Panc1 (cell line): ENCODE results near the gene ZBTB7C.

Experiments
- POLR2AphosphoS5 ChIP-seq: IDR thresholded peaks from 2 replicates; pipeline ENCODE4 v1.6.1; 2012; ENCODE audit warnings: mild to moderate bottlenecking, low read depth, low read length, moderate library complexity
- SIN3A ChIP-seq: IDR thresholded peaks from 2 replicates; pipeline ENCODE4 v1.6.1; 2012; ENCODE audit warnings: low read depth, mild to moderate bottlenecking, low read length, moderate library complexity, borderline replicate concordance; ENCODE audit not compliant: insufficient read depth
- TF ChIP-seq, protein P1 (sequence below): fragments of 450-650 bp; IDR thresholded peaks from 2 replicates; pipeline ENCODE4 v1.5.1; 2017; ENCODE audit warnings: mild to moderate bottlenecking
- TF ChIP-seq, protein P2 (sequence below), 2 experiments: IDR thresholded peaks; 2 replicates each; pipeline ENCODE4 v1.6.1; 2011 to 2012; ENCODE audit warnings: low read depth in 2 of 2, control low read depth in 1 of 2, low read length in 1 of 2, mild to moderate bottlenecking in 1 of 2, moderate library complexity in 1 of 2; ENCODE audit not compliant: insufficient read depth in 1 of 2

DNA sequence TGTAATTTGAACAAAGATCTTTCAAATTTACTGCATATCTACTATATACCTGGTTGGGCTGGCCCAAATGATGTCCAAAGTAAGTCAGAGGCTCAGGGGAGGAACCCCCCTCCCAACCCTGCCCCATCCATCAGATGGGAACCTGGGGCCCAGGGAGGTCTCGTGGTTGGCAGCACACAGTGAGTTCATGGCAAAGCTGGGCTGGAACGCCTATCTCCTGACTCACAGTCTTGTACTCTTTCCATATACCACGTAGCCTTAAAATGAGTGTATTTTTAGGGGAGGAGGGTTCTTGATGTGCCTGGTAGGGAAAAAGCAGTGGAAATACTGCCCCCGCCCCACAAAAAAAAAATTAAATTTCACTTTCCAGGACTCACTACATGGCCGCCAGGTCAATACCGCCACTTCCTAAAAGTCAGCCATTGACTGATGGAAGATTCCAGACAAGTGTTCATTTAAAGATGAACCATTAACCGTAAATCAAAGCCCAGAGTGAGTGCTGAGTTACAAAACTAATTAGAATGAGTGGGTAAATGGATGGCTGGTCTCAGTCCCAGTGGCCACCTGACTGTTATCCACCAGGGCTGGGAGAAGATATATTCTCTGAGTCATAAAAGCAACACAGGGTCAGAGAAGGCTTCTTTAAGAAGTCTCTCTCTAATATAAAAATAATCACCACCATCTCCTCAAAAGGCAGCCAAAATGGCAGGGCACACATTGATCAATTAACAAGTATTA lies 80.5 kb downstream of the ZBTB7C start:
- TF ChIP-seq, protein P1, sequence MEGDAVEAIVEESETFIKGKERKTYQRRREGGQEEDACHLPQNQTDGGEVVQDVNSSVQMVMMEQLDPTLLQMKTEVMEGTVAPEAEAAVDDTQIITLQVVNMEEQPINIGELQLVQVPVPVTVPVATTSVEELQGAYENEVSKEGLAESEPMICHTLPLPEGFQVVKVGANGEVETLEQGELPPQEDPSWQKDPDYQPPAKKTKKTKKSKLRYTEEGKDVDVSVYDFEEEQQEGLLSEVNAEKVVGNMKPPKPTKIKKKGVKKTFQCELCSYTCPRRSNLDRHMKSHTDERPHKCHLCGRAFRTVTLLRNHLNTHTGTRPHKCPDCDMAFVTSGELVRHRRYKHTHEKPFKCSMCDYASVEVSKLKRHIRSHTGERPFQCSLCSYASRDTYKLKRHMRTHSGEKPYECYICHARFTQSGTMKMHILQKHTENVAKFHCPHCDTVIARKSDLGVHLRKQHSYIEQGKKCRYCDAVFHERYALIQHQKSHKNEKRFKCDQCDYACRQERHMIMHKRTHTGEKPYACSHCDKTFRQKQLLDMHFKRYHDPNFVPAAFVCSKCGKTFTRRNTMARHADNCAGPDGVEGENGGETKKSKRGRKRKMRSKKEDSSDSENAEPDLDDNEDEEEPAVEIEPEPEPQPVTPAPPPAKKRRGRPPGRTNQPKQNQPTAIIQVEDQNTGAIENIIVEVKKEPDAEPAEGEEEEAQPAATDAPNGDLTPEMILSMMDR, result no peak
- TF ChIP-seq POLR2AphosphoS5 (no peak), SIN3A (no peak)
- TF ChIP-seq, protein P2, sequence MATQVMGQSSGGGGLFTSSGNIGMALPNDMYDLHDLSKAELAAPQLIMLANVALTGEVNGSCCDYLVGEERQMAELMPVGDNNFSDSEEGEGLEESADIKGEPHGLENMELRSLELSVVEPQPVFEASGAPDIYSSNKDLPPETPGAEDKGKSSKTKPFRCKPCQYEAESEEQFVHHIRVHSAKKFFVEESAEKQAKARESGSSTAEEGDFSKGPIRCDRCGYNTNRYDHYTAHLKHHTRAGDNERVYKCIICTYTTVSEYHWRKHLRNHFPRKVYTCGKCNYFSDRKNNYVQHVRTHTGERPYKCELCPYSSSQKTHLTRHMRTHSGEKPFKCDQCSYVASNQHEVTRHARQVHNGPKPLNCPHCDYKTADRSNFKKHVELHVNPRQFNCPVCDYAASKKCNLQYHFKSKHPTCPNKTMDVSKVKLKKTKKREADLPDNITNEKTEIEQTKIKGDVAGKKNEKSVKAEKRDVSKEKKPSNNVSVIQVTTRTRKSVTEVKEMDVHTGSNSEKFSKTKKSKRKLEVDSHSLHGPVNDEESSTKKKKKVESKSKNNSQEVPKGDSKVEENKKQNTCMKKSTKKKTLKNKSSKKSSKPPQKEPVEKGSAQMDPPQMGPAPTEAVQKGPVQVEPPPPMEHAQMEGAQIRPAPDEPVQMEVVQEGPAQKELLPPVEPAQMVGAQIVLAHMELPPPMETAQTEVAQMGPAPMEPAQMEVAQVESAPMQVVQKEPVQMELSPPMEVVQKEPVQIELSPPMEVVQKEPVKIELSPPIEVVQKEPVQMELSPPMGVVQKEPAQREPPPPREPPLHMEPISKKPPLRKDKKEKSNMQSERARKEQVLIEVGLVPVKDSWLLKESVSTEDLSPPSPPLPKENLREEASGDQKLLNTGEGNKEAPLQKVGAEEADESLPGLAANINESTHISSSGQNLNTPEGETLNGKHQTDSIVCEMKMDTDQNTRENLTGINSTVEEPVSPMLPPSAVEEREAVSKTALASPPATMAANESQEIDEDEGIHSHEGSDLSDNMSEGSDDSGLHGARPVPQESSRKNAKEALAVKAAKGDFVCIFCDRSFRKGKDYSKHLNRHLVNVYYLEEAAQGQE (IDR thresholded peaks at IDR 0.05; ENCODE audit: insufficient read depth in 1 of 2, low read depth in 2 of 2, low read length in 1 of 2), result no peak
